HFFc6 (cell line): ENCODE measurements around the gene TMEM272. TPM values are rescaled to one million over a fixed set of nuclear protein-coding genes. Genes with fewer than 3 reads are reported as not detected.

Experiments used
- DNase-seq: peaks from one replicate; pipeline ENCODE4 v3.0.0-alpha.2; 2018
- H3K27ac Mint-ChIP-seq: 2 replicates; pipeline ENCODE4 v1.8.0; 2020; ENCODE audit warnings: mild to moderate bottlenecking, mixed read lengths
- H3K27me3 Mint-ChIP-seq: 2 replicates; pipeline ENCODE4 v1.8.0; 2021; ENCODE audit warnings: mild to moderate bottlenecking, moderate library complexity, mixed read lengths; ENCODE audit not compliant: insufficient read depth
- H3K36me3 Mint-ChIP-seq: 2 replicates; pipeline ENCODE4 v1.8.0; 2021; ENCODE audit warnings: low read depth, mixed read lengths
- H3K4me1 Mint-ChIP-seq: 2 replicates; pipeline ENCODE4 v1.8.0; 2020; ENCODE audit warnings: low read depth, mixed read lengths
- H3K4me3 Mint-ChIP-seq: 2 replicates; pipeline ENCODE4 v1.8.0; 2020; ENCODE audit warnings: mild to moderate bottlenecking, moderate library complexity, mixed read lengths
- H3K9me3 Mint-ChIP-seq: 2 replicates; pipeline ENCODE4 v1.8.0; 2020; ENCODE audit warnings: mild to moderate bottlenecking, mixed read lengths
- total RNA-seq, 6 experiments: library from RNA; stranded (reverse); fragmentation: NEBNext Ultra II Directional; extraction: Animal tissue kit (Norgen Biotek cat#: 25700); gene quantifications; 2 replicates in 1 of 6; 3 replicates in 5 of 6; pipeline ENCODE4 v1.2.3, GENCODE V29; 2021
- TF ChIP-seq, protein P1 (sequence below): fragments of 200-600 bp; sonication (generic); IDR thresholded peaks from 2 replicates; pipeline ENCODE4 v1.5.0; 2021; ENCODE audit warnings: antibody characterized with exemption, mild to moderate bottlenecking

TMEM272 gene
- total RNA-seq, 6 experiments from 2014 or later: not detected

DNA sequence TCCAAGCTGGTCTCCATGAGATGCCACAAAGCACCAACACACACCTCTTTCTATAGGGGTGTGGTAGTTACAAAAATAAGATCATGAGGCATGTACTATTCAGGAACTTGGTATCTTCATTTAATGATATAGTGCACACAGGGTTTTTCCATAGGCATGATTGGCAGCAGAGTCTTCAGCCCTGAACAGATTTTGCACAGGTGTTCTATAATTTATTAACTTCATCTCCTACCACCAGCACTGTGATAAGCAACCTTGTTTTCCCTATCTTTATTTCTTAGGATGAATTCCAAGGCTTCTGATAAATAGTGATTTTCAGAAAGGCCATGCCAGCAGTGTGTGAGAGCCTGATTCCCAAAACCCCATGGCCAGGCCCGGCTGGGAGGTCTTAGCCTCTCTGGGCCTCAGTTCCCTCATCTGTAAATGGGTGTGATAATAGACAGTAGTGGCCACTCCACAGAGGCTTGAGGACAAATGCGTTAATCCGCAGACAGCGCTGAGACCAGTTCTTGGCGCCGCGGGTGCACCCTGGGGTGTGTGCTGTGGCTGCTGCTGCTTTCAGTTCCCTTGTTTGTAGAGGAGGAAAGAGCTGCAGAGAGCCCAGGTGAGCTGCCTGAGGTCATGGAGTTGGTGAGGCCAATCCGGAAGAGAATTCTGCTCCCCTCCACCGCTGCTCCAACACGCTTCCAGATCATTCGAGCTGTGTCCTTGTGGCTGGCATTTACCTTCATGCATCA is 74.1 kb downstream of the TMEM272 start:
- TF ChIP-seq, protein P1, sequence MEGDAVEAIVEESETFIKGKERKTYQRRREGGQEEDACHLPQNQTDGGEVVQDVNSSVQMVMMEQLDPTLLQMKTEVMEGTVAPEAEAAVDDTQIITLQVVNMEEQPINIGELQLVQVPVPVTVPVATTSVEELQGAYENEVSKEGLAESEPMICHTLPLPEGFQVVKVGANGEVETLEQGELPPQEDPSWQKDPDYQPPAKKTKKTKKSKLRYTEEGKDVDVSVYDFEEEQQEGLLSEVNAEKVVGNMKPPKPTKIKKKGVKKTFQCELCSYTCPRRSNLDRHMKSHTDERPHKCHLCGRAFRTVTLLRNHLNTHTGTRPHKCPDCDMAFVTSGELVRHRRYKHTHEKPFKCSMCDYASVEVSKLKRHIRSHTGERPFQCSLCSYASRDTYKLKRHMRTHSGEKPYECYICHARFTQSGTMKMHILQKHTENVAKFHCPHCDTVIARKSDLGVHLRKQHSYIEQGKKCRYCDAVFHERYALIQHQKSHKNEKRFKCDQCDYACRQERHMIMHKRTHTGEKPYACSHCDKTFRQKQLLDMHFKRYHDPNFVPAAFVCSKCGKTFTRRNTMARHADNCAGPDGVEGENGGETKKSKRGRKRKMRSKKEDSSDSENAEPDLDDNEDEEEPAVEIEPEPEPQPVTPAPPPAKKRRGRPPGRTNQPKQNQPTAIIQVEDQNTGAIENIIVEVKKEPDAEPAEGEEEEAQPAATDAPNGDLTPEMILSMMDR: no peak
- H3K36me3 Mint-ChIP-seq: peaks cover 8% of the 10 kb centered on the region; the same call in 1 of the 2 replicates
- no peaks in the 10 kb centered on the region for H3K9me3 Mint-ChIP-seq
- no peak for DNase-seq
- H3K4me3 Mint-ChIP-seq: no peak overlapping the region
- H3K27me3 Mint-ChIP-seq: peaks cover 7% of the 10 kb centered on the region; the same call in 1 of the 2 replicates
- H3K27ac Mint-ChIP-seq: no peak overlapping the region
- no peaks in the 10 kb centered on the region for H3K4me1 Mint-ChIP-seq

DNA sequence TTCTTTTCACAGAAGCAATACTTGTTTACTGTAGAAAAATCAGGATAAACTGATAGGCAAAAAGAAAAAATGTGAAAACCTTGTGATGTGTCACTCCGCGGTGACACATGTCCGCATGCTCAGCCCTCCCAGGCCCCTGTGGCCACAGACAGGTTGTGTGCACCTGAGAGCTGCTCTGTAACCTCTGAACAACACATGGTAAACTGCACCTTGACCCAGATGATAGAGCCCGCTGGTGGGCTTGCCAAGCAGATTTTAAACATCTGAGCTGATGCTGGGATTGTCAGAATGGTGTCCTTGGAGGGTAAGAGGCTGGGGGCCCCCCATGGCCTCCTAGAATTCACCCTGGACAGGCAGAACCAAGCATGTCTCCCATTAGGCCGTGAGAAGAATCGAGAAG is 74.8 kb downstream of the TMEM272 start:
- DNase-seq: no peak
- Mint-ChIP-seq H3K9me3 (no peaks in the 10 kb centered on the region), H3K4me1 (peaks cover 7% of the 10 kb centered on the region), H3K27ac (no peak overlapping the region), H3K4me3 (no peak overlapping the region), H3K27me3 (peaks cover 7% of the 10 kb centered on the region; the same call in 1 of the 2 replicates), H3K36me3 (peaks cover 12% of the 10 kb centered on the region; the same call in 1 of the 2 replicates)
- TF ChIP-seq, protein P1: no peak

DNA sequence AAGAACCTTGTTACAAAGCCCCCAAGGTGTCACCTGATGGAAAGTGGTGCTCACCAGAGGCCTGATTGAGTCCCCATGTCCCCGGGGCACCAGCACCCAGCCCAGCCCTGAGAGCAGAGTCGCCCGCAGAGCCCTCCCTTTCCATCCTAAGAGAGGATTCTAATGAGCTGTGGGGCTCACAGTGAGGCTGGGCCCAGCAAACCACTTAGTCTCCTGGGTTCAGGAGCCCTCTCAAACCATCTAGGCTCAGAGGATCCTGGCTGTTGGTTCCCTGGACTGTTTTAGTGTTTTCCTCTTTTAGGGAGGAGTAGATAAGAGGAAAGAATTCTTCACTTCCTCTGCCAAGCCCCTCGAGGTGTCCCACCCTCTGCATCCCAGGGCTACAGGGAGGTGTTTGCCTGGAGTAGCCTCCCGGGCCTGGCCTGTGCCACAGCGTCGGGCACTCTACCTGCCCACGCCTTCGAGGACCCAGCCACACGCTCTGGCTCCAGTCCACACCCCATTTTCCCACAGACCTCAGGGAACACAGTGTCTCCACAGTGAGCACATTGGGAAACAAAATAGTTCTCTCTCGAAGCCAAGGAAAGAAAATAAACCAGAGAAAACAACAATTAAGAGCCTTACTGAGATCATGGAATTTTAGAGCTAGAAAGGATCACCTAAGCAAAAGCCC is 75.4 kb downstream of the TMEM272 start:
- Mint-ChIP-seq H3K4me1 (peaks cover 12% of the 10 kb centered on the region), H3K27ac (no peak overlapping the region), H3K4me3 (no peak overlapping the region), H3K9me3 (no peaks in the 10 kb centered on the region), H3K27me3 (peaks cover 7% of the 10 kb centered on the region; the same call in 1 of the 2 replicates), H3K36me3 (peaks cover 12% of the 10 kb centered on the region; the same call in 1 of the 2 replicates)
- DNase-seq: no peak
- TF ChIP-seq, protein P1: no peak

DNA sequence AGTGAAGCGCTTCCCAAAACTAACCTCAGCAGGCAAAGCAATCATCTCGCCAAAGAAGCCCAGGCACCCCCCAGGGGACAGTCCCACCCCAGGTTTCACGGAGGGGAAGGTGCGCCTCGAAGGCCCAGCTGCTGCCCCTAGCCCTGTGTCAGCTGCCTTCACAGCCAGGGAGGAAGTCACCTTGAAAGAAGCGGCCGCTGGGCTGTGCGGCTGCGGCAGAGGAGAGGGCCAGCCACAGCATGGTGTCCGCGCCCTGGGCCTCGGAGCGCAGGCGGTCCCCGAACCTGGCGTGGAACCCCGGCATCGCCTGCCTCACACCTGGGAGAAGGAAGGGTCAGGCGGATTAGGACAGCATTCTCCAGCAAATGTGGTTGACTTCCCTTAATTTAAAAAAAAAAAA is 76.0 kb downstream of the TMEM272 start:
- H3K27ac Mint-ChIP-seq: no peak overlapping the region
- H3K27me3 Mint-ChIP-seq: peaks cover 7% of the 10 kb centered on the region; the same call in 1 of the 2 replicates
- H3K4me1 Mint-ChIP-seq: peaks cover 19% of the 10 kb centered on the region

DNA sequence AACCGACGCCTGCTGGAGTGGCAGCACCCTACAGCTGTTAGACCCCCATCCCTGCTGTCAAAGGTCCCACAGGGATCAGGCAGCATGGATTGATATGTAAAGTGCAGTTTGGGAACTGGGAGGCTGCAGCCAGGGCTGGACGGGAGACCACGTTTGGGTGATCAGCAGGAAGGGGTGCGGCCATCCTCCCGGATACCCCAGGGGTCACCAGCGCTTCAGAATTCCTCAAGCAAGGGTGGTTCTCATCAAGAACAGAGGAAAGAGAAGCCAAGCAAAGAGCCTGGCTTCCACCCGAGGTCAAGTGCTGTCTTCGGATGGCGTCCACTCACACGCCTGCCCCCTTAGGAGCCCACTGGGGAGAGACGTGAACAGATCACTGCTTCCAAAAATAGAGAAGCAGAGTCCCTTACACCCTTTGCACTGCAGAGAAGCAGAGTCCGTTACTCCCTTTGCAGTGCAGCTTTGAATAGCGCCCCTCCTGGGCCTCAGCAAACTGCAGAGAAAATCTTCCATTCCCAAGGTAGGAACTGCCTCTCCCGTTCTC is 76.5 kb downstream of the TMEM272 start:
- peaks cover 7% of the 10 kb centered on the region; the same call in 1 of the 2 replicates for H3K27me3 Mint-ChIP-seq
- no peak overlapping the region for H3K4me3 Mint-ChIP-seq
- no peak for DNase-seq
- no peaks in the 10 kb centered on the region for H3K9me3 Mint-ChIP-seq
- TF ChIP-seq, protein P1: no peak
- H3K4me1 Mint-ChIP-seq: peaks cover 22% of the 10 kb centered on the region
- H3K36me3 Mint-ChIP-seq: peaks cover 12% of the 10 kb centered on the region; the same call in 1 of the 2 replicates
- no peak overlapping the region for H3K27ac Mint-ChIP-seq

More for the DNA sequence above, 76.0 kb downstream of the TMEM272 start:
- no peaks in the 10 kb centered on the region for H3K9me3 Mint-ChIP-seq
- H3K4me3 Mint-ChIP-seq: no peak overlapping the region
- peaks cover 12% of the 10 kb centered on the region; the same call in 1 of the 2 replicates for H3K36me3 Mint-ChIP-seq
- DNase-seq: no peak
- TF ChIP-seq, protein P1: no peak
